SJSA1 (cell line): Measurements from ENCODE around the gene MAGI2. TPM values are rescaled to one million over a fixed set of nuclear protein-coding genes. Genes with fewer than 3 reads are reported as not detected.

ENCODE experiments used
- DNase-seq, 2 experiments: peaks; one replicate each; pipeline ENCODE4 v3.0.0-alpha.2; 2015 to 2020; ENCODE audit warnings: low spot score in 2 of 2, low read depth in 1 of 2
- H3K27ac ChIP-seq: fragments of 250-450 bp; sonication (Bioruptor Pico); 2 replicates; pipeline ENCODE4 v1.5.1; 2020; ENCODE audit warnings: mild to moderate bottlenecking, moderate library complexity
- H3K27me3 ChIP-seq: fragments of 250-450 bp; sonication (Bioruptor Pico); replicated peaks from 2 replicates; pipeline ENCODE4 v1.5.1; 2020; ENCODE audit warnings: mild to moderate bottlenecking, moderate library complexity
- H3K36me3 ChIP-seq: fragments of 250-450 bp; sonication (Bioruptor Pico); 2 replicates; pipeline ENCODE4 v1.5.1; 2020; ENCODE audit warnings: mild to moderate bottlenecking
- H3K4me1 ChIP-seq: fragments of 250-450 bp; sonication (Bioruptor Pico); replicated peaks from 2 replicates; pipeline ENCODE4 v1.6.1; 2021; ENCODE audit warnings: mild to moderate bottlenecking
- H3K4me3 ChIP-seq: fragments of 250-450 bp; sonication (Bioruptor Pico); 2 replicates; pipeline ENCODE4 v1.5.1; 2020; ENCODE audit warnings: mild to moderate bottlenecking
- H3K9me3 ChIP-seq: fragments of 250-450 bp; sonication (Bioruptor Pico); replicated peaks from 2 replicates; pipeline ENCODE4 v1.5.1; 2020; ENCODE audit warnings: mild to moderate bottlenecking
- total RNA-seq: library from RNA; depleted of rRNA; stranded (reverse); fragments of >200 nt; shearing (Covaris generic); gene quantifications from 2 replicates; pipeline ENCODE4 v1.2.3, GENCODE V29; 2014

Gene MAGI2
- total RNA-seq, 1 experiment from 2014 or later: 0.82 TPM

DNA sequence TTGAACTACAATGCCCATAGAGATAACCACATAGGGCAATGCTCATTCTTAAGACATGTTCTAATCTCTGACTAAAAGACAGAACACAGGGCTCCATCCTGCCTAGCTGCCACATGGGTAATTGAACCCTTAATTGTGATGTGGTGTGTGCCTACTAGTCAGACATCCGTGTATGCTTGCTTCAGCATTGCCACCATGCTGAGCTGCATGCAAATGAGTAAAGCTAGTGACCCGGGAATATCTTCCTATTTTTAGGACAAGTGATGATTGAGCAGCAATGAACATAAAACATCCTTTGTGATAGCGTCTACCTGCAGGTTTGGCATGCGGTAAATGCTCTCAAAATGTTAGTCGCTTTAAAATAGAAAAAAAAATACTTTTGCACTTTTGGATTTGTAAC lies 115.8 kb downstream of the MAGI2 start:
- DNase-seq: no peak
- no peaks in the 10 kb centered on the region for H3K9me3 ChIP-seq
- no peak overlapping the region for H3K27ac ChIP-seq
- H3K4me3 ChIP-seq: no peak overlapping the region
- H3K27me3 ChIP-seq: no peaks in the 10 kb centered on the region
- no peaks in the 10 kb centered on the region for H3K4me1 ChIP-seq
- H3K36me3 ChIP-seq: no peaks in the 10 kb centered on the region

DNA sequence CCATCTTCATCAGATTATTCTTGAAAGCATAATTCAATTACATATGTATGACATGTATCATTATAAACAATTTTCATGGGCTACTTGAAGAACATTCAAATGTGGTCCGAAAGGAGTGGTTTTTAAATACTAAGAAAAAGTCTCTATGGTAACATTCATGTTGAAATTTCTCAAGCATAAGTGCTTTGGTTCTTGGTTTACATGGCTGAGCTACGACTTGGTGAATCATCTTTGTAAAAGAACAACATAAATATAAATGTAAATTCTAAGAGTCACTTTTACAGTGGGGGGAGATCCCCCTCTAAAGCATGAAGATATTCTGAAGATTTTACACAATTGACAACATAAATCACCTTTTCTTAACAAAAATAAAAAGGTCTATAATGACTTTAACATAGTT lies 118.6 kb downstream of the MAGI2 start:
- H3K36me3 ChIP-seq: no peaks in the 10 kb centered on the region
- H3K27me3 ChIP-seq: no peaks in the 10 kb centered on the region
- DNase-seq: no peak
- no peak overlapping the region for H3K27ac ChIP-seq
- H3K4me1 ChIP-seq: no peaks in the 10 kb centered on the region
- H3K9me3 ChIP-seq: no peaks in the 10 kb centered on the region
- no peak overlapping the region for H3K4me3 ChIP-seq

DNA sequence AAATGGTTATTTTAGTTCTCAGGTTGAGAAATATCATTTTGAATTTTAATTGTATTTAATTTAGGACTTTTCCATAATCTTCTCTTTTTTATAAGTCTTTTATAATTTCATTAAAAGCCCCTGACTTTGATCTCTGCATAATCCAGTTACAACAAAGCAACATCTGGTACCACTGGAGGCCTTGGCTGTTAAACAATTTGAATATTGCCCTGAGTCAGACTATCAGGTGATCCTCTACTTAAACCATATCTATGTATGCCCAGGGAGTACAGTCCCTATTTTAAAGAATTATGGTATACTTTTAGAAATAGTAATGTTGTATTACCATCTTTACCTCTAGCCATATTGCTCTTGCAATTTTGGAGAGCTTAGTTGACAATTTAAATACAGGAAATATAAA lies 119.1 kb downstream of the MAGI2 start:
- H3K27ac ChIP-seq: no peak overlapping the region
- H3K4me3 ChIP-seq: no peak overlapping the region
- no peak for DNase-seq
- H3K36me3 ChIP-seq: no peaks in the 10 kb centered on the region
- H3K9me3 ChIP-seq: no peaks in the 10 kb centered on the region
- H3K27me3 ChIP-seq: no peaks in the 10 kb centered on the region
- H3K4me1 ChIP-seq: no peaks in the 10 kb centered on the region

DNA sequence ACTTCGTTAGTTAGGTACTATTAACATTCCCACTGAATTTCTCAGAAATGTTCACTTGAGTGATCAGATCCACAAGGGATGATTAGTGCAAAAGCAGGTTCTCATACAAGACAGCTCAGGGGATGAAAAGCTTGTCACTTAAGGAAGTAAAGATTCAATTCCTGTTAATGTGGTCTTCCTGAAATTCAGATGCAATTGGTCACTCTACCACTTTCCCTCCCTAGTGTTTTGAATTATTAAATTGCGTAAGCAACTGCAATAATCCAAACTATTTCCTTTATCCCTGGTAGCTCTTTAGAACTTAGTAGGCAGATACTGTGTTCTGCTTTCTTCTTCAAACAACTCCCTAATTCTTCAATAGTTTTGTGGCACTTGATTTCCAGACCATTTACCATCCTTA lies 121.4 kb downstream of the MAGI2 start:
- no peaks in the 10 kb centered on the region for H3K4me1 ChIP-seq
- no peaks in the 10 kb centered on the region for H3K27me3 ChIP-seq
- H3K27ac ChIP-seq: no peak overlapping the region
- no peaks in the 10 kb centered on the region for H3K36me3 ChIP-seq
- no peaks in the 10 kb centered on the region for H3K9me3 ChIP-seq
- DNase-seq: no peak
- H3K4me3 ChIP-seq: no peak overlapping the region

DNA sequence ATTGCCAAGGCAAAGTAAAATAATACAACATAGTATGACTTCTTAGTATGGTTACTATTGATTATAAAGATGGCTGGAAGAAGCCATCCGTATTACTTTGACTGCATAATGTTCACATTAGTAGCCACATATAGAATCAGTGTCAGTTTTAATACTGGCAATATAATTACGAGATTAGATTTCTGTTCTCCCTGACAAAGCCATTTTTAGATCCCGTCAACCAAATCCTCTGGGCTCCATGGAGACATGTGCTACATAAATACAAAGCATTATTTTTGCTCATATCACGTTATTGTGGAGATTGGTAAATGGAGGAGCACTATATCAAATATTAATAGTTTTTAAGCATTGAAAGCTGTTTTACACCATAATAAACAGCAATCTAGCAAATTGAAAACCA lies 124.0 kb downstream of the MAGI2 start:
- Histone ChIP-seq H3K4me1 (no peaks in the 10 kb centered on the region), H3K4me3 (no peak overlapping the region), H3K9me3 (no peaks in the 10 kb centered on the region), H3K27ac (no peak overlapping the region), H3K36me3 (no peaks in the 10 kb centered on the region), H3K27me3 (no peaks in the 10 kb centered on the region)
- no peak for DNase-seq

DNA sequence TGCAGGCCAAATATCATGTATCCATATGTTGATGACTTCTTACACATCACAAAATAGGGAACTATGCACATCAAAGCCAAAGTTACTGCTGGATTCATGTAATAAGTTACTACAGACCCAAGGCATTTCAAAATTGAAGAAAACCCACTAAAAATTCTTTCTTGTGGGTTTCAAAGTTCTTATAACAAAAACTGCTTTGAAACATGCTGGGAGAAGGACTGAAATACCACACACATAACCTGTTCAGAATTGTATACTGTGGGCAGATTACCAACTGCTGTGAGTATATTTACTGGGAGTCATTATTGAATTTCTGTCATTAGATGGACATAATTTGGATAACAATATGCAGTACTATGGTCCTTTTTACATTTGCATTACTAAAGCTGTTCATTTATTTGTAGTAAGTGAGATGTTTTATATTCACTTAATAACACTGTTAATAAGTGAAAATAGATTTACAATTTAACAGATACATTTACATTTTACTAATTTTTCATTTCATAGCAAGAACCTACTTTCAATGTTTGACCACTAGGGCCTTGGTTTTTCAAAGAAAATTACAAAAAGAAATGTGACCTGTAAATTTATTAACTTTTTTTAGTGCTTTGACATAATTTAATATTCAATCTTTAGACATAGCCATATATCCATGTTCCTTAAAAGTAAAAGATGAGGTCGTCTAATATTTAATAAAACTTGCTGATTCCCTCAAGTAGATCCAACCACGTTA lies 132.6 kb downstream of the MAGI2 start:
- Histone ChIP-seq H3K27me3 (no peaks in the 10 kb centered on the region), H3K36me3 (no peaks in the 10 kb centered on the region), H3K9me3 (no peaks in the 10 kb centered on the region), H3K27ac (no peak overlapping the region), H3K4me1 (peaks cover 9% of the 10 kb centered on the region), H3K4me3 (no peak overlapping the region)
- no peak for DNase-seq

DNA sequence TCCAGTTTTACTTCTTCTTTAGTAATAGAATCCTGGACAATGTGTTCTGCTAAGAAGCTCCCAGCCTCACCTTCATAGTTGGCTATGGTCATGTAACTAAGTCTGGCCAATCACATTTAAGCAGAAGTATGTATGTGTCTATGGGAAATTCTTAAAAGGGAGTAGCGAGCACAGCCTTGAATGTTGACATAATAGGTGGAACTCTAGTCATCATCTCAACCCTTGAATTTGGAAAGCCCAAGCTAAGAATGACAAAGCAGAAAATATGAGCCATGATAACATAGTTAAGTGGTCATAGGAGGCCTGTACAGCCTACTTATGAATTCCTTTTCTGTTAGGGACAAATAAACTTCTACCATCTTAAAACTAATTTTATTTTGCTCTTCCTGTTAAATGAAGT lies 134.1 kb downstream of the MAGI2 start:
- Histone ChIP-seq H3K27me3 (no peaks in the 10 kb centered on the region), H3K9me3 (no peaks in the 10 kb centered on the region), H3K4me3 (no peak overlapping the region), H3K27ac (no peak overlapping the region), H3K36me3 (no peaks in the 10 kb centered on the region), H3K4me1 (peaks cover 9% of the 10 kb centered on the region)
- DNase-seq: no peak

DNA sequence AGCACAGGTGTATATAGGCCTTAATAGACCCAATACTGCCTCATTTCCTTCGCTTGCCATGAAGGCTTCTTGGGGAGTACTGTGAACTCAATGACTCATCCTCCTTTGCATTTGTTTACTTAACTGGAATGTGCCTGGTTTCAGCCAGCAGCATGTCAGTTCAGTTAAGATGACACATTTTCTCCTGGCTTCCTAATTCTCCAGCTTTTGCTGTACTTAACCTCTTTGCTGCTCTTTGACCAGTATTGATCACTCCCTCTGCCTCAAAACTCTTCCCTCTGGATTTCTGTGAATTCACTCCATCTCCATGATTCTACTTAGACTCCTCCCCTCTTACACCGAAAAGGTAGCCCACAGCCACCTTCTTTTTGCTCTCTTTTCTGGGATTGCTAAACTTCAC lies 135.7 kb downstream of the MAGI2 start:
- Histone ChIP-seq H3K36me3 (no peaks in the 10 kb centered on the region), H3K27ac (no peak overlapping the region), H3K9me3 (no peaks in the 10 kb centered on the region), H3K4me1 (peaks cover 9% of the 10 kb centered on the region), H3K27me3 (no peaks in the 10 kb centered on the region), H3K4me3 (no peak overlapping the region)
- peak; percentile 46 to 47 for DNase-seq

DNA sequence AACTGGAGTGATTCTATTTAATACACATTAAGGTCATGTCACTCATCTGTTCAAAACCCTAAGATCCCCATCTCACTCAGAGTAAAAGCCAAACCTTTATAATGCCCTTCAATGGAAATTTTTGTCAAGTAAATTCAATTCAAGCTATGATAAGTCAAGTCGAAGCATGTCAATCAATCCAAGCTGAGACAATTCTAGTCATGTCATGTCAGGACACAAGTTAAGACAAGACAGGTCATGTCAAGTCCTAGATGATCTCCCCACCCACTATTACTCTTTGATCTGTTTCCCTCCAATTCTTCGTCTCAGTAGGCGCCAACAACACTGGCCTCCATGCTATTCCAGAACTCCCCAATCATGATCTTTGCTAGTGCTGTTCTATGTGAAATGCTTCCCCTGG lies 141.4 kb downstream of the MAGI2 start:
- Histone ChIP-seq H3K9me3 (no peaks in the 10 kb centered on the region), H3K27me3 (no peaks in the 10 kb centered on the region), H3K27ac (no peak overlapping the region), H3K4me1 (no peaks in the 10 kb centered on the region), H3K36me3 (no peaks in the 10 kb centered on the region), H3K4me3 (no peak overlapping the region)
- no peak for DNase-seq

DNA sequence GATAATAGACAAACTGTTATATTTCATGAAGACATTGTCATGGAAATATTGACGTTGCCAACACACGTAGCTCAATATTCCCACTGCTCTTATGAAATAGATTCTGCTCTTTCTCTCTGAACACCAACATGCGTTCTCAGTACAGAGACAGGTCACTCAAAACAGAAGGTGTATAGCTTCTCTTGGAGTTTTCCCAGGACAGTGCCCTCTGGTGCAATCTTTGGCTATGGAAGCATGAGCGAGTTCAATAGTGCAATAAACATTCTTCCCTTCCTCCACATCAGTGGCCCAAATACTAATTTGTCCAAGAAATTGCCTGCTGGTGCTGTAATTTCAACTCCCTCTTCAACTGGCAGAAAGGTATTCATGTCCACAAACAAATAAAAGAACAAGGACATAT lies 145.3 kb downstream of the MAGI2 start:
- H3K27ac ChIP-seq: no peak overlapping the region
- no peak for DNase-seq
- no peaks in the 10 kb centered on the region for H3K4me1 ChIP-seq
- H3K36me3 ChIP-seq: no peaks in the 10 kb centered on the region
- H3K4me3 ChIP-seq: no peak overlapping the region
- H3K27me3 ChIP-seq: no peaks in the 10 kb centered on the region
- H3K9me3 ChIP-seq: no peaks in the 10 kb centered on the region

DNA sequence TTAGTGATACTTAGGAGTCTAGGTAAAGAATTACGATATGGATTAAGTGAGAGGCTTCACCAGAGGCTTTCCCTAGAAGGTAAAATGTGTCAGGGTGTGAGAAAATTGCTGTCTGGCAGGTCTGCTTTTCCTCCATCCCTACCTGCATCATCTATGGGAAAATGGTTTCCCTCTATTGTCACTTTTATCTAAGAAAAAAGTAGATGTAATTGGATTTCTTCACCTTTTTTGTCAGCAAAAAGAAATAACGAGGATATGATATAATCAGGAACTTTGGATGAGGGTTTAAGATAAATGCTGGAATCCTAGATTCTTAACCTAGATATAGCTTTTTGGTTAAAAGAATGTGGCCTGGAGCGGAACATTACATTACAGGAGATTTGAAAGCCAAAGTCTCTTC lies 146.1 kb downstream of the MAGI2 start:
- Histone ChIP-seq H3K36me3 (no peaks in the 10 kb centered on the region), H3K9me3 (no peaks in the 10 kb centered on the region), H3K27ac (no peak overlapping the region), H3K4me3 (no peak overlapping the region), H3K27me3 (no peaks in the 10 kb centered on the region), H3K4me1 (no peaks in the 10 kb centered on the region)
- no peak for DNase-seq

DNA sequence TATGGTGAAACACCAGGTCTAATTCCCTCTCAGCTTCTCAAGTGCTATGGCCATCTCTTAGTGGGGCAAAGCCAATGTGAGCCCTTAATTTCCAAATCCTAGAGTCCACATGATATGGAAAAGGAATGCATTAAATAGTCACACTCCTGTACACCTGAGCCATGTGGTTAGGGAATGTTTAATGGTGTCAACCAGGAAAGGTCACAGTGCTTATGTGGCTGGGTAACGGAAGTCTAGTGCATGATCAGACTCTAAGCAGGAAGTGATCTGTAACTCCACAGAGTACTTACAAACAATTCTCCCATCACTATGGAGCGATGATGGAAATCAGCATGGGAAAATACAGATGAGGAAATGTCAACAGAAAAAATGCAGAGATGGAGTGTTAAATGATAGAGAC lies 148.8 kb downstream of the MAGI2 start:
- Histone ChIP-seq H3K27me3 (no peaks in the 10 kb centered on the region), H3K4me3 (no peak overlapping the region), H3K9me3 (no peaks in the 10 kb centered on the region), H3K4me1 (no peaks in the 10 kb centered on the region), H3K27ac (no peak overlapping the region), H3K36me3 (no peaks in the 10 kb centered on the region)
- no peak for DNase-seq

DNA sequence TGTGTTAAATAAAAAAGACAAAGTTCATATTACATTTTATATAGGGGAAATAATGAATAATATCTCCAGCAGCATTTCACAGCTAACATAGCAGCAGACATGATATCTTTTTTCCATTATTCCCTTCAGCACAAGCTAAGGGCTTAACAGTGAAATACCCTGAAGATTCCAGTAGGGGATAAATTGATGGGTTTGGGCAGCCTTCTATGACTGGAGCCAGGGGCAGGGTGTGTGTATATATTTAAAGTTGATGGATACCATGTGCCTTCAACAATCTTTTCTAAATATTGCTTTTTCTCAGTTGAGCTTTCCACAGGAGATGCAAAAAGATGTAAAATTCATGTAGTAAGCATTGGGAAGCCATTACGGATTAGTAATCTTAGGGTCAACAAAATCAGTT lies 151.2 kb downstream of the MAGI2 start:
- H3K27ac ChIP-seq: no peak overlapping the region
- H3K4me1 ChIP-seq: no peaks in the 10 kb centered on the region
- DNase-seq: no peak
- no peaks in the 10 kb centered on the region for H3K27me3 ChIP-seq
- H3K36me3 ChIP-seq: no peaks in the 10 kb centered on the region
- H3K4me3 ChIP-seq: no peak overlapping the region
- H3K9me3 ChIP-seq: no peaks in the 10 kb centered on the region

DNA sequence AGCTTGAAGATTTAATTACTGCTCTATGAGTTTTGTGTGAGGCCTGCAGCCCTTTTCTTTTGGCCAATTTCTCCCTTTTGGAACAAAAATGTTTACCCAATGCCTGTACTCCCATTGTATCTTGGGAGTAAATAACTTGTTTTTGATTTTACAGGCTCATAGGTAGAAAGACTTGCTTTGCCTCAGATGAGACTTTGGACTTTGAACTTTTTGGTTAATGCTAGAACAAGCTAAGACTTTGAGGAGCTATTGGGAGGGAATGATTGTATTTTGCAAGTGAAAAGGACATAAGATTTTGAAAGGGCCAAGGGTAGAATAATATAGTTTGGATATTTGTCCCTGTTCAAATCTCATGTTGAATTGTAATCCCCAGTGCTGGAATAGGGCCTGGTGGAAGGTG lies 152.0 kb downstream of the MAGI2 start:
- Histone ChIP-seq H3K27me3 (no peaks in the 10 kb centered on the region), H3K9me3 (no peaks in the 10 kb centered on the region), H3K4me1 (no peaks in the 10 kb centered on the region), H3K27ac (no peak overlapping the region), H3K4me3 (no peak overlapping the region), H3K36me3 (no peaks in the 10 kb centered on the region)
- DNase-seq: no peak

DNA sequence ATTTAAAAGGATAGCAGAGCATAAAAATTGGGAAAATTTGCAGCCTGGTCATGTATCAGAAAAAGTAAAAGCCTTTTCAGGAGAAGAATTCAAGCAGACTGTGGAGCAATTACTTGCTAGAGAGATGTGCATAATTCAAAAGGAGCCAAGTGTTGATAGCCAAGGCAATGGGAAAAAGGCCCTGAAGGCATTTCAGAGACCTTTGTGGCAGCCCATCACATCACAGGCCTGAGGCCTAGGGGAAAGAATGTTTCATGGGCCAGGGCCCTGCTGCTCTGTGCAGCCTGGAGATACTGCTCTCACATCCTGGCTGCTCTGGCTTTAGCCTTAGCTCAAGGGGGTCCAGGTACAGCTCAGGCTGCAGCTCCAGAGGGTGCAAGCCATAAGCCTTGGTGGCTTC lies 152.9 kb downstream of the MAGI2 start:
- Histone ChIP-seq H3K9me3 (no peaks in the 10 kb centered on the region), H3K4me1 (no peaks in the 10 kb centered on the region), H3K27me3 (no peaks in the 10 kb centered on the region), H3K36me3 (no peaks in the 10 kb centered on the region), H3K27ac (no peak overlapping the region), H3K4me3 (no peak overlapping the region)
- DNase-seq: no peak
